HepG2 (cell line): ENCODE measurements around the gene PIK3CB. TPM values are rescaled to one million over a fixed set of nuclear protein-coding genes. Genes with fewer than 3 reads are reported as not detected.

Experiments used
- MNT ChIP-seq: fragments of 450-650 bp; IDR thresholded peaks from 2 replicates; pipeline ENCODE4 v1.6.1; 2016
- MTF2 ChIP-seq: sonication (generic); formaldehyde crosslinking; IDR thresholded peaks from 2 replicates; pipeline ENCODE4 v1.5.0; 2020; ENCODE audit warnings: missing genetic modification reagents, borderline replicate concordance
- TEAD3 ChIP-seq: optimal IDR thresholded peaks from 2 replicates; pipeline ENCODE3; 2016; ENCODE audit warnings: borderline replicate concordance
- THYN1 ChIP-seq: sonication (generic); formaldehyde crosslinking; IDR thresholded peaks from 2 replicates; pipeline ENCODE4 v1.8.1; 2023; ENCODE audit warnings: low read depth, mild to moderate bottlenecking, moderate library complexity, missing genetic modification reagents, borderline replicate concordance
- ZNF383 ChIP-seq: sonication (generic); formaldehyde crosslinking; IDR thresholded peaks from 2 replicates; pipeline ENCODE4 v1.4.0; 2020; ENCODE audit warnings: missing genetic modification reagents, mild to moderate bottlenecking, borderline replicate concordance
- ZNF646 ChIP-seq: sonication (generic); formaldehyde crosslinking; IDR thresholded peaks from 2 replicates; pipeline ENCODE4 v1.9.0; 2021; ENCODE audit warnings: mild to moderate bottlenecking, missing genetic modification reagents
- polyA plus RNA-seq, 8 experiments: library from polyadenylated mRNA; depleted of rRNA in 3 of 8; stranded (reverse) in 7 of 8; unstranded in 1 of 8; fragments of >200 nt; fragmentation: Illumina TruSeq in 4 of 8; extraction: Trizol in 4 of 8; gene quantifications; 2 replicates each; pipeline versions ENCODE4 v1.2.1 to v1.2.3, GENCODE V29; 2011 to 2016; ENCODE audit warnings: low read depth in 4 of 8, missing spikeins in 1 of 8, mixed read lengths in 1 of 8; ENCODE audit not compliant: insufficient read depth in 1 of 8
- total RNA-seq, 5 experiments: library from RNA; depleted of rRNA; stranded (reverse); fragments of >200 nt; fragmentation: Illumina TruSeq; extraction: Trizol; gene quantifications; 2 replicates each; pipeline ENCODE4 v1.2.3, GENCODE V29; 2016; ENCODE audit warnings: low read depth in 1 of 5
- TF ChIP-seq, protein P1 (sequence below), 2 experiments: fragments of 450-650 bp in 1 of 2; sonication (generic) in 1 of 2; formaldehyde crosslinking in 1 of 2; IDR thresholded peaks; 2 replicates each; pipeline versions ENCODE4 v1.6.1 to v1.8.0; 2016 to 2022; ENCODE audit warnings: antibody characterized with exemption in 1 of 2, mild to moderate bottlenecking in 1 of 2, missing genetic modification reagents in 1 of 2
- TF ChIP-seq, protein P2 (sequence below): sonication (generic); formaldehyde crosslinking; IDR thresholded peaks from 2 replicates; pipeline ENCODE4 v1.5.1; 2020; ENCODE audit warnings: missing genetic modification reagents, mild to moderate bottlenecking, borderline replicate concordance

The PIK3CB gene
- total and polyA plus RNA-seq, 2 of the 13 experiments (the other 11 are each of a cell fraction or from before 2014, with no cell fraction given): 6.6 to 18.7 TPM

DNA sequence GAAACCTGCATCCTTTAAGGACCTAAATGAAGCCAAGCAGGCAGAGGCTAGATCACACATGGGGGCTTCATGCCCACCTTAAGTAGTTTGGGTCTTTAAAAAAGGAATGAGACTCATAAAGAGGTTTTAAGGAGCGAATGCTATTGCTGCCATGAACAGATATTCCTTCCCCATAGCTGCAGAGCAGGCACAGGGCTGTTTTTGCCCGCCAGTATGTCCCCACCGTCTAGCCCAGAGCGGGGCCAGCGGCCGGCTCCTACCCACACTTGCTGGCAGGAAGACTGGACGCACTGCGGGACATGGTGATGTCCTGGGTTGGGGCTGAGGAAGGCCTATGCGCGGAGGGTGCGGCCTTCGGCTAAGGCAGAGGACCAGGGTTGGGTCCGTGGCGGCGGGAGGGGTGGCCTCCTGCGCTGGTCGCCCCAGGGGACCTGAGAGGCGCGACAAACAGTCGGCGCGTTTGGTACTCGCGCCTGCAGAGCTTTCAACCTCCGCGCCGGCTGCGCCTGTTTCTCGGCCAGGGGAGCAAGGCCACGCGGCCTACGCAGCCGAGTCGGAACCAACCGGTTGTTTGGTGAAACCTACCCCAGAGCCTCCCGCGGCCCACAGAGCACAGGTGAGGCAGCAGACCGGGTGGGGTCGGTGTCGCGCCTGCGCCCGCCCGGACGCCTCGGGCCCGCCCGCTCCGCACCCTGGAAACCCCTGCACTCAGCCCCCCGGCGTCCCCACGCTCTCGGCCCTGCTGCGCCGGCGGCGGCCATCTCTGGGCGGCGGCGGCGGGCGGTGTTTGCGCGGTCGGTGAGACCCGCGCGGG lies 226.2 kb downstream of the PIK3CB start, which contains the start of gene FAIM (continued):
- TF ChIP-seq THYN1 (CRISPR knock-in tag): no peak
- TF ChIP-seq, protein P1, sequence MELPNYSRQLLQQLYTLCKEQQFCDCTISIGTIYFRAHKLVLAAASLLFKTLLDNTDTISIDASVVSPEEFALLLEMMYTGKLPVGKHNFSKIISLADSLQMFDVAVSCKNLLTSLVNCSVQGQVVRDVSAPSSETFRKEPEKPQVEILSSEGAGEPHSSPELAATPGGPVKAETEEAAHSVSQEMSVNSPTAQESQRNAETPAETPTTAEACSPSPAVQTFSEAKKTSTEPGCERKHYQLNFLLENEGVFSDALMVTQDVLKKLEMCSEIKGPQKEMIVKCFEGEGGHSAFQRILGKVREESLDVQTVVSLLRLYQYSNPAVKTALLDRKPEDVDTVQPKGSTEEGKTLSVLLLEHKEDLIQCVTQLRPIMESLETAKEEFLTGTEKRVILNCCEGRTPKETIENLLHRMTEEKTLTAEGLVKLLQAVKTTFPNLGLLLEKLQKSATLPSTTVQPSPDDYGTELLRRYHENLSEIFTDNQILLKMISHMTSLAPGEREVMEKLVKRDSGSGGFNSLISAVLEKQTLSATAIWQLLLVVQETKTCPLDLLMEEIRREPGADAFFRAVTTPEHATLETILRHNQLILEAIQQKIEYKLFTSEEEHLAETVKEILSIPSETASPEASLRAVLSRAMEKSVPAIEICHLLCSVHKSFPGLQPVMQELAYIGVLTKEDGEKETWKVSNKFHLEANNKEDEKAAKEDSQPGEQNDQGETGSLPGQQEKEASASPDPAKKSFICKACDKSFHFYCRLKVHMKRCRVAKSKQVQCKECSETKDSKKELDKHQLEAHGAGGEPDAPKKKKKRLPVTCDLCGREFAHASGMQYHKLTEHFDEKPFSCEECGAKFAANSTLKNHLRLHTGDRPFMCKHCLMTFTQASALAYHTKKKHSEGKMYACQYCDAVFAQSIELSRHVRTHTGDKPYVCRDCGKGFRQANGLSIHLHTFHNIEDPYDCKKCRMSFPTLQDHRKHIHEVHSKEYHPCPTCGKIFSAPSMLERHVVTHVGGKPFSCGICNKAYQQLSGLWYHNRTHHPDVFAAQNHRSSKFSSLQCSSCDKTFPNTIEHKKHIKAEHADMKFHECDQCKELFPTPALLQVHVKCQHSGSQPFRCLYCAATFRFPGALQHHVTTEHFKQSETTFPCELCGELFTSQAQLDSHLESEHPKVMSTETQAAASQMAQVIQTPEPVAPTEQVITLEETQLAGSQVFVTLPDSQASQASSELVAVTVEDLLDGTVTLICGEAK (IDR thresholded peaks at IDR 0.05): no peak
- TF ChIP-seq, protein P1 (CRISPR knock-in tag; IDR thresholded peaks at IDR 0.05): peak; percentile 62
- no peak; the same call in 1 of the 2 replicates for TF ChIP-seq ZNF383 (CRISPR knock-in tag)
- TF ChIP-seq, protein P2, sequence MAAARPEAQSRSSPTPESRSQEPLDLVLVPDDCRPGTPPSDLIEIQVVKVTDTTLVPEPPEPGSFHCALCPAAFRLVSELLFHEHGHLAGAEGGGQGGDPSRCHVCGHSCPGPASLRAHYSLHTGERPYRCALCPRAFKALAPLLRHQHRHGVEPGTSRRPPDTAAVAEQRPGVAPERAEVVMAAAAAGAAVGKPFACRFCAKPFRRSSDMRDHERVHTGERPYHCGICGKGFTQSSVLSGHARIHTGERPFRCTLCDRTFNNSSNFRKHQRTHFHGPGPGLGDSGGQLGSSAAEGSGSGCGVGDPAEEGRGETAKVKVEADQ: peak; percentile 30; the same call in 1 of the 2 replicates
- TF ChIP-seq TEAD3: peak; percentile 42
- TF ChIP-seq MNT: no peak
- no peak for TF ChIP-seq MTF2 (CRISPR knock-in tag)
- no peak for TF ChIP-seq ZNF646
